Globus pallidus (tissue), 1 donor: ENCODE measurements around the gene CIDEB.
"Not testable (repeated sequence)": the region's sequence is repeated elsewhere in the genome, so short reads cannot be mapped to it uniquely, and the experiment has no call there.

Experiments
- DNase-seq: peaks from one replicate; pipeline ENCODE4 v3.0.0-alpha.2; 2015; ENCODE audit warnings: low spot score

CIDEB gene, protein sequence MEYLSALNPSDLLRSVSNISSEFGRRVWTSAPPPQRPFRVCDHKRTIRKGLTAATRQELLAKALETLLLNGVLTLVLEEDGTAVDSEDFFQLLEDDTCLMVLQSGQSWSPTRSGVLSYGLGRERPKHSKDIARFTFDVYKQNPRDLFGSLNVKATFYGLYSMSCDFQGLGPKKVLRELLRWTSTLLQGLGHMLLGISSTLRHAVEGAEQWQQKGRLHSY

DNA sequence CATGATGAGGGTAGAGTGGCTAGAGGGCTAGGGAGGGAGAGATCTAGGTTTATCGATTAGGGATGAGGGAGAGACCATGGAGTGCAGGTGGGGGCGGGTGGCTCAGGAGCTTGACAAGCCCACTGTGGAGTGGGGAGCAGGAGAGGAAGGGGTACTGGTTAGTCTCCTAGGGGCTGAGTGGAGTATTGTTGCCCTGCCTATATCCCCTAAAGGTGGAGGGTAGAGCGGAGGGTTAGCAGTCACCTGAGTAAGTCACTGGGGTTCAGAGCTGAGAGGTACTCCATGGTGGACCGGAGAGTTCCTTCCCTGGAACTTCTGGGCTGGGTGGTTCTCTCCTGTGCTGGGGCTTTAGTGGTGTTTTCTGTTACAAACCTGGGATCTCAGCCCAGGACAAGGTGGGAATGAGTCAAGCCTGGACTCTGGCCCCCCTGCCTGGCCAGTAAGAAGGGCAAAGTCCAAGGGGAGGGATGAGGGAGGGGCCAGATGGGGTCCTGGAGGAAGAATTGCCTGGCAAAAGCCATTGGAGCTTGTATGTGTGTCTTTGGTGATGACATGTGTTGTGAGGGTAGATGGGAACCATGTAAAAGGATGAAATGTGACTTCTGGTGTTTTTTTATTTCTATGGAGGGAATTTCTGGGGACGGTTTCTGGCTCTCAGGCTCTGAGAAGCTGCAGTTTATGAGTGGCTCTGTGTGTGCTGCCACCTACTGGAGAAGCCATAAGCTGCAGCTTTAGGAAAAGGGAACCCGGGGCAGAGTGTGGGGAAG, at the start of gene CIDEB:
Gene CIDEB, minus strand, starts transcription at position 403 of the 767 bp plus-strand sequence. Its CDS starts 119 bp downstream, at position 284.
- DNase-seq = peak; percentile 43

- no peak for DNase-seq
Measured at GRCh38 chr14:24356208-24356607, 48.4 kb upstream of the CIDEB start.

GRCh38 chr14:24355009-24355408, 47.2 kb upstream of the CIDEB start:
- no peak for DNase-seq

DNA sequence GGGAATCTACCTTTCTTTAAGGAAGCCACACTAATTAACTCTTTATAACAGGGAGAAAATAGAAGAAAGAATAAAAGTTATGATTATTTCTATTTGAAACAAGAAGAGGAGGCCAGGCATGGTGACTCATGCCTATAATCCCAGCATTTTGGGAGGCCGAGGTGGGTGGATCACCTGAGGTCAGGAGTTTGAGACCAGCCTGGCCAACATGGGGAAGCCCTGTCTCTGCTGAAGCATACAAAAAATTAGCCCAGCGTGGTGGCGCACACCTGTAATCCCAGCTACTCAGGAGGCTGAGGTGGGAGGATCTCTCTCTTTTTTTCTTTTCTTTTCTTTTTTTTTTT, 46.7 kb upstream of the CIDEB start:
- not testable (repeated sequence) for DNase-seq

DNA sequence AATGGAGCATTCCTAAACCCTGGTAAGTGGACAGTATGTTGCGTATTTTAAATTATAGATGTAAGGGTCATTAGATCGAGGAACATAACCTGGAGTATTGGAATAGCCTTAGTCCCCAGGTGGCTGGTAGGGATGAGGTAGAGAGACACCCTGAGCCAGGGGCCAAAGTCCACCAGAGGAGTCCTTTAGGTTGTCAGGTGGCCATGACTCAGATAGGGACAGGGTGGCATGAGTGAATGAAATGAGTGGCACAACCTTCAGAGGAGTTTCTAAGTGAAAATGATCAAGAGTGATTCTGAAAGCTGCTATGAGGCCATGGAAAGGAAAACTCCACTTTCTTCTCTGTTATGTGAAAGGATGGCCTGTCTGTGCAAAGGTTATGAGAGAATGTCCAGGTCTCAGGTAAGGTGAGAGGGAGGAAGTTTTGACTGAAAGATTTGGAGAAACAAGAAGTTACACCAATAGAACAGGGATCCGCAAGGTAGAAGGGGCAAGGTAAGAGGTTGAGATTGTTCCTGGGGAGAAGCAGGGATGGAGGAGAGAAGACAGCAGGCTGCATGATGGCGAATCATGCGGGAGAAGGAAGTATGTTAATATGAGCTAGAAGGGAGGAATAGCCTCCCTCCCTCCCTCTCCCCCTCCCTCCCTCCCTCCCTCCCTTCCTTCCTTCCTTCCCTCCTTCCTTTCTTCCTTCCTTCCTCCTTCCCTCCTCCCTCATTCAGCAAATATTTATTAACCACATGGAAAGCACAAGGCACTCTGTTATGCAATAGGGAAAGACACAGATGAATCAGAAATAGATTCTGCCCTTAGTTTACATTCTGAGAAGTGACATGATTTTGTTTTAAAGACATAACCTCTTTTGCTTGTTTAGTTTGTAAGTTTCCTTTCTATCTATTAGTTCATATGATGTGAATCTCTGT, 46.0 kb upstream of the CIDEB start:
- no peak for DNase-seq

DNA sequence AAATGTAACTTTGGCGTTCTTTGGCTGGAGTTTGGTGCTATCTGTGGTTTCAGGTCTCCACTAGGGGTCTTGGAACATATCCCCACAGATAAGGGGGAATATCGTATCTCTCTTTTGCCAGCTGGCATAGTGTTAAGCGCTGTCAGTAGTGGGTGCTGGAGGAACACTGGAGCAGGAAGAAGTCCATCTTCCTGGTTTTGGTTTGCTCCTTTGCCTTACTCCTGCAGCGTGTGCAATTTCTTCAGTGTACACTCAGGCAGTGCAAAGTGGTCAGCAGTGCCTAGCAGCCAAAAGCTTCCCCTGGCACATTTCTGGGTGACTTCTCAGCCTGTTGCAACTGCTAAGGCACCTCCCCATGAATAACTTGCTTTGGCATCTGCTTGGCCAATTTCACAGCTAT, 43.7 kb upstream of the CIDEB start:
- DNase-seq = no peak

GRCh38 chr14:24349742-24350141, 42.0 kb upstream of the CIDEB start:
- DNase-seq = no peak

- no peak for DNase-seq
Measured at GRCh38 chr14:24348186-24348585, 40.4 kb upstream of the CIDEB start.

- no peak for DNase-seq
Measured at GRCh38 chr14:24347134-24347533, 39.4 kb upstream of the CIDEB start.

DNA sequence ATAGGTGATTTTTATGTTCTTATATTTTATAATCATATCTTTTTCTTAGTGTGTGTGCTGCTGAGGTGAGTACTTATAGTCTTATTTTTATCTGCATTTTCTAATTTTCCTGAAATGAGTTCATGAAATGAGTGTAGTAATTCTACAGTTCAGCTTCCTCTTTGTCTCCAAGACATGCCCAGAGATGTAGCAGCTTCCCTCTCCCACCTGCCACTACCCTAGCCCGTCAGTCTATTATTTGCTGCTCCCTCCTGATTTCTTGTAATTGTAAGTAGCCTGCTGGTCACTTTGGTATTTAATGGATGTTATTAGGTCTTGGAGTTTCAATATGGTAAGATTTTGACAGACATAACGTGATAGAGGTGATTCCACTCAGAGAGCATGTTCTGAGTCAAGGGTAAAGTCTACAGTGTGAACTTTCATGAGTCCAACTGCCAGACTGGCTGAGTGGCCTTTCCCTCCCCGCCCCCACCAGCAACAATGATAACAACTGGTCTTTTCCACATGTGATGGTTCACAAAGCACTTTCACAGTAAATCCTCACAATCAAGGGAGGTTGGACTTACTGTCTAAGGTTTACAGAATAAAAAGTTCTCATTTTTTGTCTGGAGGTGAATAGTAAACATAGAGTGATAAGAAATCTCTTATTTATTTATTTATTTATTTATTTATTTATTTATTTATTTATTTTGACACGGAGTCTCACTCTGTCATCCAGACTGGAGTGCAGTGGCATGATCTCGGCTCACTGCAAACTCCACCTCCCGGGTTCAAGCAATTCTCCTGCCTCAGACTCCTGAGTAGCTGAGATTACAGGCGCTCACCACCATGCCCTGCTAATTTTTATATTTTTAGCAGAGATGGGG, 36.3 kb upstream of the CIDEB start:
- no peak for DNase-seq

DNA sequence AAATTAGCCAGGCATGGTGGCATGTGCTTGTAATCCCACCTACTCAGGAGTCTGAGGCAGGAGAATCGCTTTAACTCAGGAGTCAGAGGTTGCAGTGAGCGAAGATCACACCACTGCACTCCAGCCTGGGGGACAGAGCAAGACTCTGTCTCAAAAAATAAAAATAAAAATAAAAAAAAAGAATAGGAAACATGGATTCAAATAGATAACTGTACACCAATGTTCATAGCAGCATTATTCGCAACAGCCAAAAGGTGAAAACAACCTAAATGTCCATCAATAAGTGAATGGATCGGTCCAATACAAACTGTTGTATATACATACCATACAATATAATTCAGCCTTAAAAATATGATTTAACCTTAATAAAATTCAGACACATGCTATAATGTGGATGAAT, 35.1 kb upstream of the CIDEB start:
- DNase-seq = no peak

- DNase-seq = no peak
Measured at GRCh38 chr14:24340606-24341005, 32.8 kb upstream of the CIDEB start.

DNA sequence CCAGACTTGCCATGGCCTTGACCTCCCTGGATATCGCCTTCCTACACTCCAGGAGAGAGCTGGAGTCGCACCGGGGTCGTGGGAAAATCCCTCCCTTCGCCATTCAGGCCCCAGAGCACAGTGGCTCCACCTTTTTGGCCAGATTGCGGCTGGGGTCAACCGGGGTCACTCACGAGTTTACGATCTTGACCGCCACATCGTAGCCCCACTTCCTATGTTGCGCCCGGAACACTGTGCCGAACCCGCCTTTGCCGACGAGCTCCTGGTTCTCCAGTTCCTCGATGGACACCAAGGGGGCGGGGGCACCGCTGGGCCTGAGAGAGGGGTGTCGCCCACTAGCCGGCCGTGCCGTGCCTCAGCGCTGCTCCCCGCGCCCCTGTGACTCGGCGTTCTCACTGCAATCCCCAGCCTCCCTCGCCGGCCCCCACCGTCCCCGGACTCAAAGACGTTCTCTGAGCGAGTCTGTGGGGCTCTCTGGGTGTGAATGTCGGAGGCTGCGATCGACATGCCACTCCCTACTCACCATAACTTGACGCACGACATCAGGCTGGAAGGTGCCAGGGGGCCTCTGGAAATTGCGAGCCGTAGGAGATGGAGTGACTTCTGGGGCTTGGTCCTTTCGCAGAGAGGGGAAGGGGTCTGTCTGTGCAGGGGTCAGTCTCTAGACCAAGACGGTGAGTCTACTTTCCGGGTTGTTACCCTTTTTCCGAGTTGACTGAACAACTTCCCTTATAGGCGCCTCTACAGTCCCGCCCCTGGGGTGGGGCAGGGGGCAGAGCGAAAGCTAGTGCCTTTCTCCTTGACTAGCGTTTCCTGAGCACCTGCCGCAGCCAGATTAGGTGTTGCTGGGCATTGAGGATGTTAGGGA, 31.7 kb upstream of the CIDEB start, which contains the start of gene RIPK3:
Gene RIPK3, minus strand, starts transcription at position 708 of the 868 bp plus-strand sequence. Its CDS starts 165 bp downstream, at position 543.
- DNase-seq = no peak

- DNase-seq = no peak
Measured at GRCh38 chr14:24338843-24339242, 31.1 kb upstream of the CIDEB start.

DNA sequence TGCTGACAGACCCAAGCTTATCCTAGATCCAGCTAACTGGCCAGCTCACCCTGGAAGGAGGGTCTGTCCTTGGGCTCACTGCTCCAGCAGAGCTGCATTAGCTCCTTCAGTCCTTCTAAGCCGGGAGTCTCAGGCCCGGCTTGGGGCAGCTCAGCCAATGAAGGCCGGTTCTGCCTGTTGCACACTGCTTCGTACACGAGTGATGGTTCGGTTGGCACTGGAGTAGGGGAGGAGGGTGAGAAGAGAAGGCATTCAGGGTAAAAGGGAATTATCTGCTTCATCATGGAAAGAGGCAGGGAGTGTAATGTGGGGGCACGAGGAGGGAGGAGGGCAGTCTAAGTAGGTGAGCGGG, 30.0 kb upstream of the CIDEB start:
- no peak for DNase-seq

DNA sequence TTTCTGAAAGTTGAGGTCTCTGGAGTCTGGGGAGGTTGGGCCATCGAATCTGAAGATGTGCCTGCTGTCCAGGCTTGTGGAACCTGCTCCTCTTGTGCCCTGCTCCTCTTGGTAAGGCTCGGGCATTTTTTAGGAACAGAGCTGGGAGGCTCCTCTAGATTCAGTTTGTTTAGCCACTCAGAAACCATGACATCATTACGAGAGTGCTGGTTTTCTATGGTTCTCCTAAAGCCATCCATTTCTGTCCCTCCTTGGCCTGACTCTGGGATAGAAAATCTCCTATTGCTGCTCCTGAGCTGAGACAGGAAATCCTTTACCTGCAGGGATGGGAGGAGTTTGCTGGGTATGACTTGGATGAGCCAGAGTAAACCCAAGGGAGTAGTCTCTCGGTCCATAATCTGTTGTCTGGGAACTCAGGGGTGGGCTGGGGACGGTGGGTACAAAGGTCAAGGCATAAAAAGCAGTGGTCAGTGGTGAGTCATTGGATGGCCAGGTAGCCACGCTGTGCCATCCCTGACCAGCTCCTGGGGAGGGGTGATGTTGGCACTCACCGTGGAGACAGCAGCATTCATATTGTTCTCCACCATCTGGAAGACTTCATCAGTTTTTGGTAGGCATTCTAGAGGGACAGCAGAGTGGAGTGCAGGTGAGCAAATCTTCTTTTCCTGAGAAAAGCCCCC, 29.5 kb upstream of the CIDEB start:
- DNase-seq = no peak

GRCh38 chr14:24335461-24336171, 27.8 kb upstream of the CIDEB start:
- DNase-seq = no peak

GRCh38 chr14:24334431-24335291, 26.9 kb upstream of the CIDEB start, which contains the start of gene ADCY4:
TSS of gene ADCY4 (minus strand) at chr14:24335071. CDS start at chr14:24334652, 419 bp downstream.
- DNase-seq = no peak
